Measurements from ENCODE around the gene TMPRSS6. TPM values are rescaled to one million over a fixed set of nuclear protein-coding genes. Genes with fewer than 3 reads are reported as not detected.

TMPRSS6 gene
- total RNA-seq, 2 donors from 2014 or later = 0.33 to 0.52 TPM

DNA sequence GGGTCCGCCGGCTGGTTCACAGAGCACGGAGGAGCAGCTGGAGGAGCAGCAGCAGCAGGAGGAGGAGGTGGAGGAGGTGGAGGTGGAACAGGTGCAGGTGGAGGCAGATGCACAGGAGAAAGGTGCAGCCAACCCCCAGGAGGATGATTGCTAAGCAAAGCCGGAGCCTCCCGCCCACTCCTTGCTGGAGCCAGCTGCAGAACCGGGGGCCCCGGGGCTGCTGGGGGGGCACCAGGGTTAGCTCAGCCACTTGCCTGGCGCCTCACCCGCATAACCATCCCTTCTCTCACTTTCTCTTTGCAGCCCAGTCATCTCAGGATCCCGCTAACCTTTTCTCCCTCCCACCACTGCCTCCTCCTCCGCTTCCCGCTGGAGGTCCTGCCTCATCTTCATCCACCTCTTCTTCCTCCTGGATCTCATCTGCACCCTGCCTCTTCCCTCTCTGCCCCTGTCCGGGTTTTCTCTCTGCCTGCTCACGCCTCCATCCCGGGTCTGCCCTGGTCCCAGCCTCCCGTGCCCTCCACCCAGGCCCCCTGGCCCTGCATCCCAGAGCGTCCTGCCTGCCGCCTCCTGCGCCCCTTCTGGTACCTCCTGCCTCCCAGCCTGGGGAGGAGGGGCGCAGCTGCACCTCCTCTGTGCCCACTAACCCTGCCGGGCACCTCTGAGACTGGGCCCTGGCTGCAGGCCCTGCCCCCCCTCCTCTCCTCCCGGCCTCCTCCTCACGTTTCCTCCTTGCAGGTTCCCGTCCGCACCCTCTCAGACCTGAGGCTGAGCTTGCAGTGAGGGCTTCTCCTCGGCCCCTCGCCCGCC is 48.5 kb downstream of the TMPRSS6 start:
- ATAC-seq = no peak
- intact Hi-C loops (cut with DNase I) = no loop called here
- H3K4me3 ChIP-seq = no peak overlapping the region
- no peaks in the 10 kb centered on the region for H3K4me1 ChIP-seq
- no peaks in the 10 kb centered on the region for H3K27me3 ChIP-seq
- TF ChIP-seq, protein P1, sequence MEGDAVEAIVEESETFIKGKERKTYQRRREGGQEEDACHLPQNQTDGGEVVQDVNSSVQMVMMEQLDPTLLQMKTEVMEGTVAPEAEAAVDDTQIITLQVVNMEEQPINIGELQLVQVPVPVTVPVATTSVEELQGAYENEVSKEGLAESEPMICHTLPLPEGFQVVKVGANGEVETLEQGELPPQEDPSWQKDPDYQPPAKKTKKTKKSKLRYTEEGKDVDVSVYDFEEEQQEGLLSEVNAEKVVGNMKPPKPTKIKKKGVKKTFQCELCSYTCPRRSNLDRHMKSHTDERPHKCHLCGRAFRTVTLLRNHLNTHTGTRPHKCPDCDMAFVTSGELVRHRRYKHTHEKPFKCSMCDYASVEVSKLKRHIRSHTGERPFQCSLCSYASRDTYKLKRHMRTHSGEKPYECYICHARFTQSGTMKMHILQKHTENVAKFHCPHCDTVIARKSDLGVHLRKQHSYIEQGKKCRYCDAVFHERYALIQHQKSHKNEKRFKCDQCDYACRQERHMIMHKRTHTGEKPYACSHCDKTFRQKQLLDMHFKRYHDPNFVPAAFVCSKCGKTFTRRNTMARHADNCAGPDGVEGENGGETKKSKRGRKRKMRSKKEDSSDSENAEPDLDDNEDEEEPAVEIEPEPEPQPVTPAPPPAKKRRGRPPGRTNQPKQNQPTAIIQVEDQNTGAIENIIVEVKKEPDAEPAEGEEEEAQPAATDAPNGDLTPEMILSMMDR (IDR thresholded peaks at IDR 0.05) = no peak
- no peak for TF ChIP-seq POLR2A (IDR thresholded peaks at IDR 0.05)
- DNase-seq = no peak
- no peaks in the 10 kb centered on the region for H3K36me3 ChIP-seq (replicated peaks in 1 of 2; ENCODE audit: insufficient read depth in 1 of 2, low read depth in 2 of 2)
- no peaks in the 10 kb centered on the region for H3K9me3 ChIP-seq
- 63 to 76% methylated on average over 19 to 27 of the region's 28 CpGs for WGBS, 2 donors
- no peak overlapping the region for H3K27ac ChIP-seq

- Histone ChIP-seq H3K4me1 (no peaks in the 10 kb centered on the region), H3K36me3 (replicated peaks in 1 of 2; ENCODE audit: insufficient read depth in 1 of 2, low read depth in 2 of 2) (no peaks in the 10 kb centered on the region), H3K4me3 (no peak overlapping the region), H3K27ac (no peak overlapping the region), H3K27me3 (no peaks in the 10 kb centered on the region), H3K9me3 (no peaks in the 10 kb centered on the region)
- DNase-seq = no peak
- intact Hi-C loops (cut with DNase I) = loop anchor here (10.0 kb wide), 2 partner anchors 195 to 275 kb away; partner anchors contain the start of gene NCF4
- TF ChIP-seq, protein P1 (IDR thresholded peaks at IDR 0.05) = no peak
- no peak for TF ChIP-seq POLR2A (IDR thresholded peaks at IDR 0.05)
- 63 to 76% methylated on average over 2 to 8 of the region's 9 CpGs for WGBS, 2 donors
- no peak for ATAC-seq
Observed at GRCh38 chr22:37059876-37060449, 49.5 kb downstream of the TMPRSS6 start.

- Histone ChIP-seq H3K4me1 (no peaks in the 10 kb centered on the region), H3K27me3 (no peaks in the 10 kb centered on the region), H3K36me3 (replicated peaks in 1 of 2; ENCODE audit: insufficient read depth in 1 of 2, low read depth in 2 of 2) (no peaks in the 10 kb centered on the region), H3K9me3 (no peaks in the 10 kb centered on the region), H3K4me3 (no peak overlapping the region), H3K27ac (no peak overlapping the region)
- no peak for ATAC-seq
- TF ChIP-seq, protein P1 (IDR thresholded peaks at IDR 0.05) = no peak
- TF ChIP-seq POLR2A (IDR thresholded peaks at IDR 0.05) = no peak
- intact Hi-C loops (cut with DNase I) = loop anchor here (10.0 kb wide), 2 partner anchors 194 to 274 kb away; partner anchors contain the start of gene NCF4
- 87 to 94% methylated on average over 20 to 24 of the region's 28 CpGs for WGBS, 2 donors
- DNase-seq = no peak
Observed at GRCh38 chr22:37058917-37059701, 50.4 kb downstream of the TMPRSS6 start.

- 70 to 82% methylated on average over 12 of the region's 12 CpGs for WGBS, 2 donors
- Histone ChIP-seq H3K36me3 (replicated peaks in 1 of 2; ENCODE audit: insufficient read depth in 1 of 2, low read depth in 2 of 2) (no peaks in the 10 kb centered on the region), H3K27me3 (no peaks in the 10 kb centered on the region), H3K9me3 (no peaks in the 10 kb centered on the region), H3K27ac (no peak overlapping the region), H3K4me3 (no peak overlapping the region), H3K4me1 (no peaks in the 10 kb centered on the region)
- intact Hi-C loops (cut with DNase I) = loop anchor here (10.0 kb wide), 2 partner anchors 193 to 273 kb away; partner anchors contain the start of gene NCF4
- ATAC-seq (no peak), DNase-seq (no peak)
- no peak for TF ChIP-seq POLR2A (IDR thresholded peaks at IDR 0.05)
- TF ChIP-seq, protein P1 (IDR thresholded peaks at IDR 0.05) = no peak
Observed at GRCh38 chr22:37057796-37058510, 51.6 kb downstream of the TMPRSS6 start.
